SKM-1 treated with dmso at 0.1 percent for 144 hours (cell line): Measurements from ENCODE around the gene RTL10.

Experiments
- DNase-seq: peaks from one replicate; lab custom pipeline; 2025; ENCODE audit not compliant: unreplicated experiment; lab: John Stamatoyannopoulos, UW

Gene RTL10

GRCh38 chr22:19825904-19826618 is 28.6 kb downstream of the RTL10 start:
- DNase-seq = no peak

- DNase-seq = no peak
Measured at GRCh38 chr22:19824926-19825339, 29.7 kb downstream of the RTL10 start.

- DNase-seq = peak; percentile 68
Measured at GRCh38 chr22:19824212-19824925, 30.3 kb downstream of the RTL10 start.

- DNase-seq = no peak
Measured at GRCh38 chr22:19823902-19824211, 30.8 kb downstream of the RTL10 start.

GRCh38 chr22:19823191-19823901 is 31.3 kb downstream of the RTL10 start:
- no peak for DNase-seq

- DNase-seq = no peak
Measured at GRCh38 chr22:19822301-19823117, 32.2 kb downstream of the RTL10 start.

- DNase-seq = no peak
Measured at GRCh38 chr22:19821523-19822300, 33.0 kb downstream of the RTL10 start.

- DNase-seq = no peak
Measured at GRCh38 chr22:19820880-19821522, 33.7 kb downstream of the RTL10 start.

- DNase-seq = no peak
Measured at GRCh38 chr22:19819911-19820879, 34.5 kb downstream of the RTL10 start.

GRCh38 chr22:19819208-19819910 is 35.3 kb downstream of the RTL10 start:
- no peak for DNase-seq

GRCh38 chr22:19818324-19819207 is 36.1 kb downstream of the RTL10 start:
- no peak for DNase-seq

- no peak for DNase-seq
Measured at GRCh38 chr22:19816372-19817119, 38.1 kb downstream of the RTL10 start.

GRCh38 chr22:19815823-19816290 is 38.8 kb downstream of the RTL10 start:
- no peak for DNase-seq

- no peak for DNase-seq
Measured at GRCh38 chr22:19815093-19815822, 39.4 kb downstream of the RTL10 start.

- DNase-seq = no peak
Measured at GRCh38 chr22:19814428-19814827, 40.2 kb downstream of the RTL10 start.

- no peak for DNase-seq
Measured at GRCh38 chr22:19812910-19813309, 41.8 kb downstream of the RTL10 start.
